ENCODE data around the gene ZNF217. TPM values are rescaled to one million over a fixed set of nuclear protein-coding genes. Genes with fewer than 3 reads are reported as not detected.

The ZNF217 gene
- total RNA-seq, 4 donors from 2014 or later: 11.8 to 18.7 (median 15.1) TPM

- H3K9me3 ChIP-seq: no peaks in the 10 kb centered on the region
- no peak for TF ChIP-seq POLR2A (IDR thresholded peaks at IDR 0.05)
- ATAC-seq: no peak
- 75 to 93% methylated on average over 3 to 5 of the region's 5 CpGs for WGBS, 2 donors (ENCODE audit: low coverage in 1 of 2)
- peaks cover 0 to 22% of the 10 kb centered on the region in 2 donors for H3K36me3 ChIP-seq
- no peaks in the 10 kb centered on the region for H3K27me3 ChIP-seq
- H3K27ac ChIP-seq: no peak overlapping the region
- no peaks in the 10 kb centered on the region for H3K4me1 ChIP-seq
- no peak overlapping the region for H3K4me3 ChIP-seq
Measured at GRCh38 chr20:53561505-53561904, 32.1 kb downstream of the ZNF217 start.

- H3K9me3 ChIP-seq: no peaks in the 10 kb centered on the region
- no peaks in the 10 kb centered on the region for H3K27me3 ChIP-seq
- H3K27ac ChIP-seq: no peak overlapping the region
- WGBS, 2 donors (ENCODE audit: low coverage in 1 of 2): 86 to 87% methylated on average over 6 to 7 of the region's 7 CpGs
- no peaks in the 10 kb centered on the region for H3K4me1 ChIP-seq
- no peak for ATAC-seq
- TF ChIP-seq POLR2A (IDR thresholded peaks at IDR 0.05) (no peak), EP300 (IDR thresholded peaks at IDR 0.05) (no peak), POLR2AphosphoS5 (IDR thresholded peaks at IDR 0.05) (no peak), CTCF (IDR thresholded peaks at IDR 0.05) (no peak)
- no peak overlapping the region for H3K4me3 ChIP-seq
- H3K36me3 ChIP-seq: peaks cover 0 to 5% of the 10 kb centered on the region in 2 donors
Measured at GRCh38 chr20:53559816-53560215, 33.8 kb downstream of the ZNF217 start.

GRCh38 chr20:53557130-53557529 is 36.5 kb downstream of the ZNF217 start:
- no peak for ATAC-seq
- Histone ChIP-seq H3K4me3 (no peak overlapping the region), H3K9me3 (no peaks in the 10 kb centered on the region), H3K27ac (no peak overlapping the region), H3K27me3 (no peaks in the 10 kb centered on the region), H3K36me3 (no peaks in the 10 kb centered on the region), H3K4me1 (no peaks in the 10 kb centered on the region)
- WGBS, 2 donors (ENCODE audit: low coverage in 1 of 2): 80% methylated on average over 2 of the region's 7 CpGs; no CpG with 5 or more reads in 1 of the 2 donors
- no peak for TF ChIP-seq CTCF (IDR thresholded peaks at IDR 0.05)
- no peak for TF ChIP-seq EP300 (IDR thresholded peaks at IDR 0.05)
- no peak for TF ChIP-seq POLR2AphosphoS5 (IDR thresholded peaks at IDR 0.05)
- TF ChIP-seq POLR2A (IDR thresholded peaks at IDR 0.05): no peak

GRCh38 chr20:53556267-53556897 is 37.3 kb downstream of the ZNF217 start:
- Histone ChIP-seq H3K9me3 (no peaks in the 10 kb centered on the region), H3K36me3 (no peaks in the 10 kb centered on the region), H3K4me1 (no peaks in the 10 kb centered on the region), H3K27ac (no peak overlapping the region), H3K4me3 (no peak overlapping the region), H3K27me3 (no peaks in the 10 kb centered on the region)
- TF ChIP-seq POLR2A (IDR thresholded peaks at IDR 0.05) (no peak), EP300 (IDR thresholded peaks at IDR 0.05) (no peak), POLR2AphosphoS5 (IDR thresholded peaks at IDR 0.05) (no peak), CTCF (IDR thresholded peaks at IDR 0.05) (no peak)
- ATAC-seq: no peak
- WGBS, 2 donors (ENCODE audit: low coverage in 1 of 2): 86 to 94% methylated on average over 8 to 11 of the region's 11 CpGs

GRCh38 chr20:53555816-53556215 is 37.8 kb downstream of the ZNF217 start:
- Histone ChIP-seq H3K9me3 (no peaks in the 10 kb centered on the region), H3K27me3 (no peaks in the 10 kb centered on the region), H3K27ac (no peak overlapping the region), H3K4me3 (no peak overlapping the region), H3K4me1 (no peaks in the 10 kb centered on the region), H3K36me3 (no peaks in the 10 kb centered on the region)
- WGBS, 2 donors (ENCODE audit: low coverage in 1 of 2): 79 to 86% methylated on average over 2 of the region's 2 CpGs
- TF ChIP-seq POLR2AphosphoS5 (IDR thresholded peaks at IDR 0.05) (no peak), POLR2A (IDR thresholded peaks at IDR 0.05) (no peak), CTCF (IDR thresholded peaks at IDR 0.05) (no peak), EP300 (IDR thresholded peaks at IDR 0.05) (no peak)
- ATAC-seq: no peak

Measured in gastroesophageal sphincter (tissue), 4 donors.